A549 (cell line): ENCODE measurements around the gene TNFSF8. TPM values are rescaled to one million over a fixed set of nuclear protein-coding genes. Genes with fewer than 3 reads are reported as not detected.

Experiments
- ATAC-seq, 2 experiments: fragments of 200-7000 bp in 1 of 2; fragments of >200 bp in 1 of 2; cut with Nextera tagmentation in 1 of 2; cut with Tn5 transposase in 1 of 2; 3 replicates each; pipeline versions ENCODE4 v1.8.0 to v1.9.1; 2018 to 2020; ENCODE audit warnings: mild to moderate bottlenecking in 1 of 2, moderate library complexity in 1 of 2
- CTCF ChIA-PET: fragments of 300-600 bp; sonication (Branson Sonifier 250); formaldehyde crosslinking; extraction: SDS; loops from one replicate; lab custom pipeline; 2021; ENCODE audit warnings: antibody characterized with exemption, inconsistent platforms; lab: Yijun Ruan, JAX
- POLR2A ChIA-PET: fragments of 350-600 bp; formaldehyde crosslinking; extraction: SDS; loops from one replicate; lab custom pipeline; 2021; ENCODE audit warnings: antibody characterized with exemption, inconsistent platforms; lab: Yijun Ruan, JAX
- DNase-seq, 2 experiments: peaks; one replicate each; pipeline versions ENCODE4 v3.0.0 to v3.0.0-alpha.2; 2011 to 2016; ENCODE audit warnings: low read depth in 1 of 2, low spot score in 1 of 2
- FAIRE-seq: peaks from 2 replicates; lab custom pipeline; 2011; peaks lifted over from hg19 to GRCh38; lab: Jason Lieb, UNC
- H3K27ac ChIP-seq, 2 experiments: fragments of >200 bp; sonication (Bioruptor Twin); formaldehyde crosslinking; 3 replicates each; pipeline ENCODE4 v1.5.1; 2016 to 2017
- H3K4me1 ChIP-seq: fragments of >200 bp; sonication (Bioruptor Twin); formaldehyde crosslinking; 3 replicates; pipeline ENCODE4 v1.6.1; 2016
- H3K4me2 ChIP-seq: fragments of >200 bp; sonication (Bioruptor Twin); formaldehyde crosslinking; 3 replicates; pipeline ENCODE4 v1.6.1; 2016
- H3K4me3 ChIP-seq: fragments of >200 bp; sonication (Bioruptor Twin); formaldehyde crosslinking; 3 replicates; pipeline ENCODE4 v1.5.1; 2016
- H3K9me3 ChIP-seq: fragments of >200 bp; sonication (Bioruptor Twin); formaldehyde crosslinking; 3 replicates; pipeline ENCODE4 v1.6.1; 2016
- CBX8 ChIP-seq: fragments of 200-600 bp; sonication (generic); IDR thresholded peaks from 2 replicates; pipeline ENCODE4 v1.6.1; 2016
- CHD2 ChIP-seq: fragments of 150-350 bp; IDR thresholded peaks from 2 replicates; pipeline ENCODE4 v1.6.1; 2014; ENCODE audit warnings: low read length; ENCODE audit not compliant: partially characterized antibody
- CHD4 ChIP-seq: fragments of 200-600 bp; sonication (generic); IDR thresholded peaks from 2 replicates; pipeline ENCODE4 v1.6.1; 2016; ENCODE audit warnings: antibody characterized with exemption, mild to moderate bottlenecking, borderline replicate concordance
- EHF ChIP-seq: fragments of 250-450 bp; sonication (Bioruptor Pico); IDR thresholded peaks from 2 replicates; pipeline ENCODE4 v1.5.0; 2020; ENCODE audit warnings: mild to moderate bottlenecking
- EHMT2 ChIP-seq: fragments of 200-600 bp; sonication (generic); IDR thresholded peaks from 2 replicates; pipeline ENCODE4 v1.6.1; 2016; ENCODE audit warnings: antibody characterized with exemption, low read depth, mild to moderate bottlenecking, moderate library complexity
- ESRRA ChIP-seq: fragments of 150-350 bp; IDR thresholded peaks from 2 replicates; pipeline ENCODE4 v1.6.1; 2014; ENCODE audit warnings: mild to moderate bottlenecking, low read length, borderline replicate concordance
- FOSL2 ChIP-seq, 2 experiments: fragments of 450-650 bp in 1 of 2; fragments of >200 bp in 1 of 2; sonication (Bioruptor Twin) in 1 of 2; formaldehyde crosslinking; IDR thresholded peaks; 2 replicates each; pipeline versions ENCODE4 v1.5.0 to v1.6.1; 2016 to 2020; ENCODE audit warnings: mild to moderate bottlenecking in 1 of 2, moderate library complexity in 1 of 2
- FOXS1 ChIP-seq: fragments of 250-450 bp; sonication (Bioruptor Pico); IDR thresholded peaks from 2 replicates; pipeline ENCODE4 v1.5.0; 2020; ENCODE audit warnings: mild to moderate bottlenecking, moderate library complexity
- GATA3 ChIP-seq: IDR thresholded peaks from 2 replicates; pipeline ENCODE4 v1.6.1; 2012; ENCODE audit warnings: borderline replicate concordance
- HDAC2 ChIP-seq: fragments of 200-600 bp; sonication (generic); IDR thresholded peaks from 2 replicates; pipeline ENCODE4 v1.6.1; 2016
- HEYL ChIP-seq: fragments of 250-450 bp; sonication (Bioruptor Pico); IDR thresholded peaks from 2 replicates; pipeline ENCODE4 v1.8.0; 2021; ENCODE audit warnings: mild to moderate bottlenecking, moderate library complexity
- HOXB5 ChIP-seq: fragments of 250-450 bp; sonication (Bioruptor Pico); IDR thresholded peaks from 2 replicates; pipeline ENCODE4 v1.5.0; 2020; ENCODE audit warnings: mild to moderate bottlenecking, moderate library complexity
- JUNB ChIP-seq: fragments of >200 bp; sonication (Bioruptor Twin); formaldehyde crosslinking; IDR thresholded peaks from 2 replicates; pipeline ENCODE4 v1.6.1; 2016
- KDM1A ChIP-seq: fragments of 200-600 bp; sonication (generic); IDR thresholded peaks from 2 replicates; pipeline ENCODE4 v1.6.1; 2016; ENCODE audit warnings: low read depth, mild to moderate bottlenecking
- MAZ ChIP-seq: fragments of 150-350 bp; IDR thresholded peaks from 2 replicates; pipeline ENCODE4 v1.6.1; 2014; ENCODE audit warnings: antibody characterized with exemption, low read depth, low read length, borderline replicate concordance
- MYC ChIP-seq: IDR thresholded peaks from 2 replicates; pipeline ENCODE4 v1.6.1; 2012; ENCODE audit warnings: mild to moderate bottlenecking, inconsistent platforms, low read length, improper control_type of control experiment, borderline replicate concordance
- PHF8 ChIP-seq: fragments of 200-600 bp; sonication (generic); IDR thresholded peaks from 2 replicates; pipeline ENCODE4 v1.6.1; 2016; ENCODE audit warnings: low read depth, mild to moderate bottlenecking, antibody characterized with exemption, moderate library complexity, borderline replicate concordance
- POLR2A ChIP-seq: IDR thresholded peaks from 2 replicates; pipeline ENCODE4 v1.6.1; 2012; ENCODE audit warnings: mild to moderate bottlenecking, low read length
- RAD21 ChIP-seq, 2 experiments: fragments of >200 bp in 1 of 2; sonication (Bioruptor Twin) in 1 of 2; formaldehyde crosslinking in 1 of 2; IDR thresholded peaks in 1 of 2; conservative IDR thresholded peaks in 1 of 2; 2 replicates in 1 of 2; 3 replicates in 1 of 2; pipeline ENCODE4 v1.6.1; 2012 to 2018; ENCODE audit warnings: inconsistent platforms in 1 of 2
- RARB ChIP-seq: fragments of 250-450 bp; sonication (Bioruptor Pico); IDR thresholded peaks from 2 replicates; pipeline ENCODE4 v1.8.0; 2021; ENCODE audit warnings: mild to moderate bottlenecking, moderate library complexity
- SMC3 ChIP-seq: fragments of >200 bp; sonication (Bioruptor Twin); formaldehyde crosslinking; IDR thresholded peaks from 3 replicates; pipeline ENCODE4 v1.6.1; 2018; ENCODE audit warnings: inconsistent platforms
- TFCP2L1 ChIP-seq: fragments of 250-450 bp; sonication (Bioruptor Pico); IDR thresholded peaks from 2 replicates; pipeline ENCODE4 v1.5.0; 2021; ENCODE audit warnings: mild to moderate bottlenecking
- ZC3H11A ChIP-seq: fragments of 450-650 bp; IDR thresholded peaks from 2 replicates; pipeline ENCODE4 v1.6.1; 2014; ENCODE audit warnings: antibody characterized with exemption, mild to moderate bottlenecking
- ZFP36 ChIP-seq: fragments of 450-650 bp; IDR thresholded peaks from 2 replicates; pipeline ENCODE4 v1.6.1; 2014; ENCODE audit warnings: borderline replicate concordance; ENCODE audit not compliant: partially characterized antibody
- WGBS: methylation state at CpG from one replicate; pipeline ENCODE4 v1.1.6; 2017; ENCODE audit errors: missing lambda C conversion rate; 5-methylcytosine and 5-hydroxymethylcytosine counted together
- polyA plus RNA-seq, 4 experiments: library from polyadenylated mRNA; depleted of rRNA in 3 of 4; stranded (reverse); fragments of >200 nt; fragmentation: RNase III in 1 of 4; extraction: RNeasy Plus Mini Kit Qiagen cat#74134 plus additional on column Dnase treatment in 1 of 4; gene quantifications; 2 replicates in 3 of 4; 3 replicates in 1 of 4; pipeline ENCODE4 v1.2.3, GENCODE V29; 2011 to 2017
- TF ChIP-seq, protein P1 (sequence below): fragments of >200 bp; sonication (Bioruptor Twin); formaldehyde crosslinking; IDR thresholded peaks from 3 replicates; pipeline ENCODE4 v1.5.1; 2016
- TF ChIP-seq, protein P2 (sequence below): fragments of >200 bp; sonication (Bioruptor Twin); formaldehyde crosslinking; IDR thresholded peaks from 2 replicates; pipeline ENCODE4 v1.6.1; 2016

Gene TNFSF8
- polyA plus RNA-seq, 2 of the 4 experiments (the other 2 are of a cell fraction) = not detected

DNA sequence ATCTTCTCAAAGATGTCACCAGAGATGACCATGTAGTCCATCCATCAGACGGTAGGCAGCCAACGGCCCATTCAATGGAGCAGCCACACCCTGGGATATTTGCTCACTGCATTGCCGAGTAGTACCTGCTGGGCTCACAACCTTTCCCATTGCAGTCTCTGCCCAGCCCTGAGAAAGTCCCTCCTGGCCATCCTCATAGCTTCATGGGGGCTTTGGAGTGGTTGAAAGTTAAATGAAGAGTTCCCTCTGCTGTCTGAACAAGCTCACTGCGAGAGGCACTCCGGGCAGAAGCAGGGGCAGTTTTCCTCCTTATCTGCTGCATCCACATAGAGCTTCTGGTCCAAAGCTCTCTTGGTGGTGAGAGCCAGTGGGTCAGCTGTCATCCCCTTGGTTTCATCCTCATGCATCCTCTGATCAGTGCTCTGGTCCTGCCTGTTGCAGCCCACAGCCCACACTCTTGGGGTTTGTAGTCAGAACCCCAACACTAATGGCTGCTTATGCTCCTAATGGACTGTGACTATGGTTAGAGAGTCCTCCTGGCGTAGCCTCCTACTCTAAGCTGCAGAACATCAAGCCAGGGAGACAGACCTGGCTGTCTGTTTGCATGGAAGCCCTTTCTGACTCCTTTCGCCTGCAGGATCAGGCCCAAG lies 23.3 kb downstream of the TNFSF8 start:
- POLR2A ChIA-PET = interaction anchor here (0.8 to 1.8 kb wide), 6 partner anchors 22 to 319 kb away, joined by 3 to 6 read pairs (median 4); partner anchors contain the start of gene ATP6V1G1
- peak overlapping the region; percentile 82 for H3K4me2 ChIP-seq
- WGBS = 29% methylated on average over 7 of the region's 7 CpGs

DNA sequence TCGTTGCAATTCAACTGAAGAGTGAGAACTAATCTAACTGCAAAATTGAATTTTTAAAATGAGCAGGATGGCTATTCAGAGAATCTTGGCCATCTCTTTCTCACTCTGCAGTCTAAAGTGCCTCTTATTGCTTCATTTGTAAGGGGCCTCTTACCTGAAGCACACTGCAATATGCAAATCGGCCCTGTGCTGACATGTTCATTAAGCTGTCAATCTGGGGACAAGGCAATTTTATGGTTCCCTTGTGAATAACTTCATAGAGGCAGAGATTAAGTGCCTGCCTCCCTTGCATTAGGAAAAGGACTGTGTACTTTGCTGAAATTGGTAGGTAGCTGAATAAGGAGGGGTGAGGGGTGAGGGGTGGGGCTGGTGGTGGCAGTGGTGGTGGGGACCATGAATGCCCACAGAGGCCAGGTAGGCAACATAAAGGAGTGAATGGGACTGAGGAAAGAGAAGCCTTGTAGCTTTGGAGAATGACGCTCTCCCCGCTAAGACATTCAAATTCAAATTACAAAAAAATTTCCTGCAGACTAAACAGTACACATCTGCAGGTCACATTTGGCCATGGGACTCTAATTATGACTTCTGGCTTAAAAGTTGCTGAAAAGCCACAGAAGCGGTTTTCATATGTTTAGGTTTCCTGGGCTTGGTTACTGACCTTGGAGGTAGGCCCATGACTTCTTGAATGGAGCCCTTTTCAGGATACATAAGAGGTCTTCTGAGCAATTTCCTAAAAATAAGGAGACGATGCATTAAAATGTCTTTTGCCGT lies 25.0 kb downstream of the TNFSF8 start:
- WGBS = 76% methylated on average over 7 of the region's 7 CpGs
- POLR2A ChIA-PET = no interaction called here
- peak overlapping the region in 1 of 2 experiments; percentile 37; a peak in 2 of 6 replicates for H3K27ac ChIP-seq

More for the DNA sequence above, 23.3 kb downstream of the TNFSF8 start:
- Histone ChIP-seq H3K4me3 (no peak overlapping the region), H3K27ac (peak overlapping the region; percentile 80 to 81), H3K9me3 (no peaks in the 10 kb centered on the region), H3K4me1 (peaks cover 54% of the 10 kb centered on the region)
- FAIRE-seq (no peak), ATAC-seq (peak; percentile 57 to 78), DNase-seq (peak; percentile 49 to 78)
- peak; percentile 95 to 96 for TF ChIP-seq RAD21 (conservative IDR thresholded peaks at IDR 0.05 in 1 of 2, IDR thresholded peaks at IDR 0.05 in 1 of 2)
- no peak for TF ChIP-seq EHF (CRISPR knock-in tag)
- TF ChIP-seq ESRRA = no peak
- no peak for TF ChIP-seq CHD4
- TF ChIP-seq, protein P1, sequence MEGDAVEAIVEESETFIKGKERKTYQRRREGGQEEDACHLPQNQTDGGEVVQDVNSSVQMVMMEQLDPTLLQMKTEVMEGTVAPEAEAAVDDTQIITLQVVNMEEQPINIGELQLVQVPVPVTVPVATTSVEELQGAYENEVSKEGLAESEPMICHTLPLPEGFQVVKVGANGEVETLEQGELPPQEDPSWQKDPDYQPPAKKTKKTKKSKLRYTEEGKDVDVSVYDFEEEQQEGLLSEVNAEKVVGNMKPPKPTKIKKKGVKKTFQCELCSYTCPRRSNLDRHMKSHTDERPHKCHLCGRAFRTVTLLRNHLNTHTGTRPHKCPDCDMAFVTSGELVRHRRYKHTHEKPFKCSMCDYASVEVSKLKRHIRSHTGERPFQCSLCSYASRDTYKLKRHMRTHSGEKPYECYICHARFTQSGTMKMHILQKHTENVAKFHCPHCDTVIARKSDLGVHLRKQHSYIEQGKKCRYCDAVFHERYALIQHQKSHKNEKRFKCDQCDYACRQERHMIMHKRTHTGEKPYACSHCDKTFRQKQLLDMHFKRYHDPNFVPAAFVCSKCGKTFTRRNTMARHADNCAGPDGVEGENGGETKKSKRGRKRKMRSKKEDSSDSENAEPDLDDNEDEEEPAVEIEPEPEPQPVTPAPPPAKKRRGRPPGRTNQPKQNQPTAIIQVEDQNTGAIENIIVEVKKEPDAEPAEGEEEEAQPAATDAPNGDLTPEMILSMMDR = peak; percentile 78
- TF ChIP-seq SMC3 = peak; percentile 98
- TF ChIP-seq EHMT2 = 0 out of 2 replicates have a peak, but pooled peaks have one; percentile 23
- no peak for TF ChIP-seq KDM1A
- CTCF ChIA-PET = interaction anchor here (0.6 to 13.9 kb wide), 74 partner anchors 9 to 618 kb away, joined by 3 to 271 read pairs (median 4); partner anchors contain the start of genes TEX48 and TNFSF15

DNA sequence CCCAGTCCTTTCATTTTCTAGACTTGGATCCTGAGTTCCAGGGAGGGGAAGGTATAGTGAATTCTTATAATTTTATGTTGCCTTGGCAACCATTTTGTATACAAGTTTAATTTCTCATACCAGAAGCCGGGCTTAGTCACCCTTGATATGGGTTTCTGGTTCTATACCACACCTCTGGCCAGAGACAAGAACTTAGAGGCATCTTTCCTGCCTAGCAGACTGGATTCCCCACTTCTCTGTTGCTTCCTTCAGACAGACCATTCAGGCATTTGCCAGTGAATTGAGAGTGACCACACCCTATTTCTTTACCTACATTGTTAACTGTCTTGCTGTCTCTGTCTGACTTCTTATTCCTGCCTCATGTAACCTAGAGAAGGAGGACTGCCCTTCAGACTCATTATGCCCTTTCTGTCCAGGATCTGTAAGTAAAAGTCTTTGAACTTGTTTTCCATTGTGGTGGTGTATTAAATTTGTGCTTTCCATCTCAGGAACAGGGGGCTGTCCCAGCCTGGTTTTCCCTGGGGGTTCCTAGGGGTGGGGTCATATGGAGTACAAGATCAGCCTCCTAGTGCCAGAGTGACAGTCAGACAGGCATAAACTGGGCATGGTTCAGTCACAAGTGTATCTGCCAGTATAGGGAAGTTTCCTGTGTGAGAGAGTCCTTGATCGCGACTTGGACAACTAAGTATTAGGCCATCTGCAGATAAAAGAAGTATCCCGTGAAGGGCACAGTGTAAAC lies 27.4 kb downstream of the TNFSF8 start:
- CTCF ChIA-PET = interaction anchor here (0.7 to 13.0 kb wide), 4 partner anchors 112 to 497 kb away, joined by 3 to 271 read pairs (median 4); partner anchors contain the start of gene TEX48
- H3K9me3 ChIP-seq = no peaks in the 10 kb centered on the region
- FAIRE-seq = no peak
- POLR2A ChIA-PET = no interaction called here
- no peak for ATAC-seq
- DNase-seq = no peak
- 81% methylated on average over 4 of the region's 4 CpGs for WGBS
- peak overlapping the region in 1 of 2 experiments; percentile 45; a peak in 3 of 6 replicates for H3K27ac ChIP-seq
- peaks cover 37% of the 10 kb centered on the region for H3K4me1 ChIP-seq
- no peak overlapping the region for H3K4me3 ChIP-seq
- no peak overlapping the region for H3K4me2 ChIP-seq
- no peak for TF ChIP-seq CHD2
- no peak for TF ChIP-seq ZC3H11A
- TF ChIP-seq KDM1A = no peak

More for the DNA sequence above, 25.0 kb downstream of the TNFSF8 start:
- no peaks in the 10 kb centered on the region for H3K9me3 ChIP-seq
- CTCF ChIA-PET = interaction anchor here (1.0 to 13.9 kb wide), 18 partner anchors 8 to 501 kb away, joined by 3 to 271 read pairs (median 12); partner anchors contain the start of genes TEX48 and TNFSF15
- ATAC-seq = no peak
- H3K4me3 ChIP-seq = no peak overlapping the region
- no peak for DNase-seq
- FAIRE-seq = no peak
- H3K4me2 ChIP-seq = no peak overlapping the region
- TF ChIP-seq MAZ (no peak), ZFP36 (no peak), TFCP2L1 (CRISPR knock-in tag) (no peak), MYC (no peak), FOSL2 (IDR thresholded peaks at IDR 0.05) (no peak), FOSL2 (CRISPR knock-in tag; IDR thresholded peaks at IDR 0.05) (no peak), ZC3H11A (no peak), GATA3 (no peak), HEYL (CRISPR knock-in tag) (no peak), JUNB (no peak), RARB (no peak), CBX8 (no peak), HOXB5 (CRISPR knock-in tag) (no peak), HDAC2 (no peak), POLR2A (no peak), SMC3 (no peak), FOXS1 (no peak), PHF8 (no peak)
- TF ChIP-seq, protein P2, sequence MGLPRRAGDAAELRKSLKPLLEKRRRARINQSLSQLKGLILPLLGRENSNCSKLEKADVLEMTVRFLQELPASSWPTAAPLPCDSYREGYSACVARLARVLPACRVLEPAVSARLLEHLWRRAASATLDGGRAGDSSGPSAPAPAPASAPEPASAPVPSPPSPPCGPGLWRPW = no peak
- peaks cover 55% of the 10 kb centered on the region for H3K4me1 ChIP-seq
